Thyroid gland (tissue), 4 donors: ENCODE data around the gene MSH3.

Experiments used
- CTCF ChIP-seq, 6 experiments: fragments of 200-600 bp in 3 of 6; fragments of 450-650 bp in 3 of 6; sonication (generic) in 3 of 6; IDR thresholded peaks; one replicate each; pipeline ENCODE4 v1.5.1; 2016 to 2019; ENCODE audit warnings: antibody characterized with exemption in 6 of 6, mild to moderate bottlenecking in 2 of 6, inconsistent platforms in 1 of 6, moderate library complexity in 1 of 6
- POLR2A ChIP-seq, 2 donors: fragments of 450-650 bp; IDR thresholded peaks; one replicate each; pipeline ENCODE4 v1.6.1; 2017; ENCODE audit warnings: antibody characterized with exemption in 2 of 2, mild to moderate bottlenecking in 2 of 2, moderate library complexity in 1 of 2

- TF ChIP-seq CTCF (IDR thresholded peaks at IDR 0.05) (no peak), POLR2A (IDR thresholded peaks at IDR 0.05) (no peak)
Measured at GRCh38 chr5:80915716-80916115, 261.3 kb downstream of the MSH3 start.
